CD14-positive monocyte (primary cell): ENCODE data around the gene SLC7A4. TPM values are rescaled to one million over a fixed set of nuclear protein-coding genes. Genes with fewer than 3 reads are reported as not detected.

Experiments used
- DNase-seq, 3 donors: peaks; one replicate each; pipeline ENCODE4 v3.0.0-alpha.2; 2011 to 2022
- H2AFZ ChIP-seq: 2 replicates; pipeline ENCODE4 v1.6.0; 2012; ENCODE audit warnings: mild to moderate bottlenecking, low read depth, low read length, inconsistent platforms; ENCODE audit not compliant: insufficient read depth, poor library complexity, severe bottlenecking
- H3K27ac ChIP-seq, 2 donors: 1 replicate in 1 of 2; 2 replicates in 1 of 2; pipeline ENCODE4 v1.5.1; 2012 to 2013; ENCODE audit warnings: low read length in 2 of 2, control low read depth in 1 of 2, inconsistent platforms in 1 of 2, low read depth in 1 of 2, mild to moderate bottlenecking in 1 of 2
- H3K27me3 ChIP-seq, 2 donors: one replicate each; pipeline versions ENCODE4 v1.6.0 to v1.6.1; 2011 to 2013; ENCODE audit warnings: low read length in 2 of 2; ENCODE audit not compliant: control insufficient read depth in 2 of 2, insufficient read depth in 2 of 2
- H3K36me3 ChIP-seq, 2 donors: replicated peaks in 1 of 2; 1 replicate in 1 of 2; 2 replicates in 1 of 2; pipeline versions ENCODE4 v1.5.1 to v1.6.1; 2012 to 2013; ENCODE audit warnings: low read length in 2 of 2, control low read depth in 1 of 2, inconsistent platforms in 1 of 2, mild to moderate bottlenecking in 1 of 2; ENCODE audit not compliant: insufficient read depth in 2 of 2, control insufficient read depth in 1 of 2
- H3K4me1 ChIP-seq, 2 donors: 1 replicate in 1 of 2; 2 replicates in 1 of 2; pipeline versions ENCODE4 v1.5.1 to v1.6.1; 2012 to 2013; ENCODE audit warnings: low read length in 2 of 2, control low read depth in 1 of 2, inconsistent platforms in 1 of 2, mild to moderate bottlenecking in 1 of 2, moderate library complexity in 1 of 2; ENCODE audit not compliant: insufficient read depth in 2 of 2, control insufficient read depth in 1 of 2
- H3K4me2 ChIP-seq: replicated peaks from 2 replicates; pipeline ENCODE3; 2012; ENCODE audit warnings: low read length, moderate library complexity, mild to moderate bottlenecking; ENCODE audit not compliant: poor library complexity, severe bottlenecking; ENCODE audit errors: extremely low read depth
- H3K4me3 ChIP-seq, 3 experiments: fragments of 200-600 bp in 1 of 3; sonication (generic) in 1 of 3; replicated peaks in 1 of 3; 1 replicate in 2 of 3; 2 replicates in 1 of 3; pipeline ENCODE4 v1.5.1; 2011 to 2013; ENCODE audit warnings: low read length in 3 of 3, mild to moderate bottlenecking in 3 of 3, control low read depth in 2 of 3, low read depth in 2 of 3, inconsistent platforms in 1 of 3, moderate library complexity in 1 of 3
- H3K79me2 ChIP-seq: 2 replicates; pipeline ENCODE4 v1.6.0; 2012; ENCODE audit warnings: mild to moderate bottlenecking, control low read depth, inconsistent platforms, low read length, moderate library complexity; ENCODE audit not compliant: insufficient read depth
- H3K9ac ChIP-seq: 2 replicates; pipeline ENCODE4 v1.6.0; 2017; ENCODE audit warnings: low read length, mild to moderate bottlenecking; ENCODE audit not compliant: insufficient read depth, poor library complexity, severe bottlenecking
- H3K9me3 ChIP-seq, 2 donors: replicated peaks in 1 of 2; 1 replicate in 1 of 2; 2 replicates in 1 of 2; pipeline versions ENCODE4 v1.5.1 to v1.6.1; 2012 to 2013; ENCODE audit warnings: low read length in 2 of 2, control low read depth in 1 of 2; ENCODE audit not compliant: control insufficient read depth in 1 of 2, insufficient read depth in 1 of 2
- H4K20me1 ChIP-seq: 2 replicates; pipeline ENCODE4 v1.6.0; 2012; ENCODE audit warnings: mild to moderate bottlenecking, low read length, control low read depth, moderate library complexity; ENCODE audit not compliant: insufficient read depth
- H3K27ac Mint-ChIP-seq, 7 donors: one replicate each; pipeline ENCODE4 v1.8.0; 2020; ENCODE audit warnings: mild to moderate bottlenecking in 7 of 7, mixed read lengths in 7 of 7, moderate library complexity in 6 of 7, inconsistent platforms in 2 of 7
- H3K27me3 Mint-ChIP-seq, 3 donors: one replicate each; pipeline ENCODE4 v1.8.0; 2021 to 2022; ENCODE audit warnings: low read depth in 3 of 3, mild to moderate bottlenecking in 3 of 3, mixed read lengths in 3 of 3, moderate library complexity in 3 of 3, inconsistent platforms in 1 of 3
- H3K36me3 Mint-ChIP-seq, 2 donors: one replicate each; pipeline ENCODE4 v1.8.0; 2020; ENCODE audit warnings: mixed read lengths in 2 of 2, inconsistent platforms in 1 of 2, mild to moderate bottlenecking in 1 of 2
- H3K4me1 Mint-ChIP-seq: one replicate; pipeline ENCODE4 v1.8.0; 2020; ENCODE audit warnings: mild to moderate bottlenecking, mixed read lengths
- H3K4me3 Mint-ChIP-seq, 2 donors: one replicate each; pipeline ENCODE4 v1.8.0; 2020; ENCODE audit warnings: mild to moderate bottlenecking in 2 of 2, mixed read lengths in 2 of 2, moderate library complexity in 1 of 2
- H3K9me3 Mint-ChIP-seq, 7 donors: one replicate each; pipeline ENCODE4 v1.8.0; 2020 to 2022; ENCODE audit warnings: mixed read lengths in 7 of 7, mild to moderate bottlenecking in 6 of 7, moderate library complexity in 6 of 7, inconsistent platforms in 2 of 7
- WGBS: methylation state at CpG from one replicate; pipeline ENCODE4 v1.1.5; 2013; ENCODE audit warnings: missing lambda C conversion rate; ENCODE audit not compliant: insufficient coverage; 5-methylcytosine and 5-hydroxymethylcytosine counted together
- intact Hi-C, 2 donors: fragments of 100-400 bp; cut with micrococcal nuclease; formaldehyde crosslinking; loops; one replicate each; pipeline versions ENCODE4 v1.15.0 to v1.15.1; 2023
- polyA plus RNA-seq, 3 donors: library from polyadenylated mRNA; depleted of rRNA in 1 of 3; unstranded in 2 of 3; stranded (reverse) in 1 of 3; fragments of 300-500 nt in 2 of 3; fragments of >200 nt in 1 of 3; fragmentation: Illumina TruSeq in 2 of 3; gene quantifications; 1 replicate in 2 of 3; 2 replicates in 1 of 3; pipeline ENCODE4 v1.2.3, GENCODE V29; 2012 to 2021
- TF ChIP-seq, protein P1 (sequence below): fragments of 200-600 bp; IDR thresholded peaks from one replicate; pipeline ENCODE4 v1.8.0; 2022; ENCODE audit warnings: antibody characterized with exemption, mild to moderate bottlenecking

Gene SLC7A4
- polyA plus RNA-seq, 3 donors: not detected

DNA sequence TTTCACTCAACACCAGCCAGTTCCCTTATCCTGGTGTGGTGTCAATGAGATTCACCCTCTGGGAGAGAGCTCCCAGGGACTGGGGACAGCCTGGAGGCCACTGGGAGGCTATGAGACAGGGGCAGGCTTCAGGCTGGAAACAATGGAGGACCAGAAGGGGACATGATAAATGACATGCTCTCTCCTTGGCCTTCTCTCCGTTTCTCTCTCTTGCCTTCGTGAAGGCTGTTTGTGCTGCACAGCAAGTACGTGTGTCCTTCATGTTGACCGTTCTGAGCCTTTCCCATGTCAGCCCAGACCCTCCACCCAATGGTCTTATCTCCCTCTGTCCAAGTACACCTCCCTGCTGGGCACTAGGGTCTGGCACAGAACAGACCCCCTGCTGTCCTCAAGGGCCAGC is 51.8 kb downstream of the SLC7A4 start:
- peaks cover 43% of the 10 kb centered on the region for H3K4me1 Mint-ChIP-seq

DNA sequence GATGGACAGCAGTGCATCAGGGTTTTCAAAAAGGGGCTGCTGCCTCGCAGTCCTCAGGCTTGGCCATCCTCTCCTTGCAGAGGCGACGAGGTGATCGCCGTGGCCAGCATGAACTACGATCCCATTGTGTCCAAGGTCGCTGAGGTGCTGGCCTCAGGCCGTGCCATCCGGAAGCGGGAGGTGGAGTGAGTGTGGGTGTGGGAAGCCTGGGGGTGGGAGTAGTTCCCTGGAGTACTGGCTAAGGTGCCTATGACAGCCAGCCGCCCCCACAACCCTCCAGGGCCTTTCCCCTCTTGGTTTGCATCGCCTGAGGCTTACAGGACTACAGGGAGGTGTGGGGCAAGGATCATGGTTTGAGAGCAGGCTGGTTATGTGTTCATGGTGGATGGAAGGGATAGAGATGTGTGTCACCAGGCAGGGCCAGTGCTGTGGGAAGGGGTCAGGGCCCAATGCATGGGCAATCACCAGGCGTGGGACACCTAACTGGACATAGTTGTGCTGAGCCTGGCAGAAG is 52.4 kb downstream of the SLC7A4 start:
- TF ChIP-seq, protein P1, sequence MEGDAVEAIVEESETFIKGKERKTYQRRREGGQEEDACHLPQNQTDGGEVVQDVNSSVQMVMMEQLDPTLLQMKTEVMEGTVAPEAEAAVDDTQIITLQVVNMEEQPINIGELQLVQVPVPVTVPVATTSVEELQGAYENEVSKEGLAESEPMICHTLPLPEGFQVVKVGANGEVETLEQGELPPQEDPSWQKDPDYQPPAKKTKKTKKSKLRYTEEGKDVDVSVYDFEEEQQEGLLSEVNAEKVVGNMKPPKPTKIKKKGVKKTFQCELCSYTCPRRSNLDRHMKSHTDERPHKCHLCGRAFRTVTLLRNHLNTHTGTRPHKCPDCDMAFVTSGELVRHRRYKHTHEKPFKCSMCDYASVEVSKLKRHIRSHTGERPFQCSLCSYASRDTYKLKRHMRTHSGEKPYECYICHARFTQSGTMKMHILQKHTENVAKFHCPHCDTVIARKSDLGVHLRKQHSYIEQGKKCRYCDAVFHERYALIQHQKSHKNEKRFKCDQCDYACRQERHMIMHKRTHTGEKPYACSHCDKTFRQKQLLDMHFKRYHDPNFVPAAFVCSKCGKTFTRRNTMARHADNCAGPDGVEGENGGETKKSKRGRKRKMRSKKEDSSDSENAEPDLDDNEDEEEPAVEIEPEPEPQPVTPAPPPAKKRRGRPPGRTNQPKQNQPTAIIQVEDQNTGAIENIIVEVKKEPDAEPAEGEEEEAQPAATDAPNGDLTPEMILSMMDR: no peak
- peak overlapping the region in 1 of 3 experiments; percentile 30 for H3K4me3 ChIP-seq
- peak overlapping the region; percentile 46 for H2AFZ ChIP-seq
- peaks cover 15% of the 10 kb centered on the region for H3K79me2 ChIP-seq
- H4K20me1 ChIP-seq: no peaks in the 10 kb centered on the region
- H3K4me2 ChIP-seq: peak overlapping the region; percentile 29
- H3K27me3 ChIP-seq: peaks cover 0 to 3% of the 10 kb centered on the region in 2 donors
- H3K9me3 ChIP-seq: peaks cover 9 to 10% of the 10 kb centered on the region in 2 donors
- Mint-ChIP-seq H3K27me3 (peaks cover 6 to 11% (median 10%) of the 10 kb centered on the region in 3 donors), H3K4me1 (peaks cover 43% of the 10 kb centered on the region), H3K9me3 (peaks cover 10 to 19% (median 14%) of the 10 kb centered on the region in 7 donors), H3K36me3 (peaks cover 22 to 24% of the 10 kb centered on the region in 2 donors), H3K4me3 (peak overlapping the region in 1 of 2 donors; percentile 84), H3K27ac (peak overlapping the region in 5 of 7 donors; percentile 50 to 89 (median 77))
- H3K9ac ChIP-seq: no peak overlapping the region
- DNase-seq: no peak
- H3K36me3 ChIP-seq: peaks cover 0 to 9% of the 10 kb centered on the region in 2 donors
- 71% methylated on average over 7 of the region's 13 CpGs for WGBS
- peak overlapping the region in 1 of 2 donors; percentile 90 for H3K27ac ChIP-seq
- intact Hi-C loops: loop anchor here in 1 of 2 donors (10.0 kb wide), 1 partner anchor 65 kb away; the partner anchor contains the start of gene LRRC74B
- H3K4me1 ChIP-seq: peaks cover 31 to 46% of the 10 kb centered on the region in 2 donors

More for the DNA sequence above, 51.8 kb downstream of the SLC7A4 start:
- H3K9me3 Mint-ChIP-seq: peaks cover 10 to 19% (median 14%) of the 10 kb centered on the region in 7 donors
- H3K36me3 Mint-ChIP-seq: peaks cover 25 to 26% of the 10 kb centered on the region in 2 donors
- 98% methylated on average over 4 of the region's 4 CpGs for WGBS
- Histone ChIP-seq H3K79me2 (peaks cover 15% of the 10 kb centered on the region), H4K20me1 (no peaks in the 10 kb centered on the region), H3K4me1 (peaks cover 31 to 46% of the 10 kb centered on the region in 2 donors), H3K9ac (no peak overlapping the region), H3K27me3 (peaks cover 0 to 3% of the 10 kb centered on the region in 2 donors), H3K4me2 (no peak overlapping the region), H3K36me3 (peaks cover 3 to 12% of the 10 kb centered on the region in 2 donors), H2AFZ (no peak overlapping the region), H3K4me3 (no peak overlapping the region), H3K9me3 (peaks cover 9 to 10% of the 10 kb centered on the region in 2 donors), H3K27ac (peak overlapping the region in 1 of 2 donors; percentile 90)
- peaks cover 6 to 11% (median 10%) of the 10 kb centered on the region in 3 donors for H3K27me3 Mint-ChIP-seq
- no peak overlapping the region for H3K4me3 Mint-ChIP-seq
- peak overlapping the region in 3 of 7 donors; percentile 8 to 91 (median 89) for H3K27ac Mint-ChIP-seq
- TF ChIP-seq, protein P1: no peak
- DNase-seq: no peak
- intact Hi-C loops: loop anchor here in 1 of 2 donors (10.0 kb wide), 1 partner anchor 64 kb away; the partner anchor contains the start of gene LRRC74B
